ENCODE data around the gene DNAJB6.

DNAJB6 gene

GRCh38 chr7:157409753-157410727 lies 73.2 kb downstream of the DNAJB6 start:
- Histone ChIP-seq H3K4me1 (ENCODE audit: insufficient read depth, low read length) (peaks cover 15% of the 10 kb centered on the region), H3K9me3 (ENCODE audit: control insufficient read depth, insufficient read depth, low read length) (no peaks in the 10 kb centered on the region), H3K36me3 (ENCODE audit: insufficient read depth, low read length) (peaks cover 4% of the 10 kb centered on the region; the same call in 1 of the 2 replicates), H3K9ac (ENCODE audit: low read depth, low read length) (no peak overlapping the region)

GRCh38 chr7:157410831-157411556 lies 74.2 kb downstream of the DNAJB6 start:
- Histone ChIP-seq H3K36me3 (ENCODE audit: insufficient read depth, low read length) (peaks cover 13% of the 10 kb centered on the region; the same call in 1 of the 2 replicates), H3K4me1 (ENCODE audit: insufficient read depth, low read length) (peaks cover 15% of the 10 kb centered on the region), H3K9me3 (ENCODE audit: control insufficient read depth, insufficient read depth, low read length) (no peaks in the 10 kb centered on the region), H3K9ac (ENCODE audit: low read depth, low read length) (no peak overlapping the region)

GRCh38 chr7:157411580-157411979 lies 74.8 kb downstream of the DNAJB6 start:
- H3K9me3 ChIP-seq (ENCODE audit: control insufficient read depth, insufficient read depth, low read length) = no peaks in the 10 kb centered on the region
- H3K36me3 ChIP-seq (ENCODE audit: insufficient read depth, low read length) = peaks cover 18% of the 10 kb centered on the region; the same call in 1 of the 2 replicates
- H3K9ac ChIP-seq (ENCODE audit: low read depth, low read length) = no peak overlapping the region
- peaks cover 15% of the 10 kb centered on the region for H3K4me1 ChIP-seq (ENCODE audit: insufficient read depth, low read length)

GRCh38 chr7:157412021-157412443 lies 75.2 kb downstream of the DNAJB6 start:
- H3K36me3 ChIP-seq (ENCODE audit: insufficient read depth, low read length) = peaks cover 18% of the 10 kb centered on the region; the same call in 1 of the 2 replicates
- no peak overlapping the region for H3K9ac ChIP-seq (ENCODE audit: low read depth, low read length)

GRCh38 chr7:157412491-157413180 lies 75.8 kb downstream of the DNAJB6 start:
- no peak overlapping the region for H3K9ac ChIP-seq (ENCODE audit: low read depth, low read length)
- H3K36me3 ChIP-seq (ENCODE audit: insufficient read depth, low read length) = peaks cover 21% of the 10 kb centered on the region; the same call in 1 of the 2 replicates
- H3K9me3 ChIP-seq (ENCODE audit: control insufficient read depth, insufficient read depth, low read length) = no peaks in the 10 kb centered on the region
- H3K4me1 ChIP-seq (ENCODE audit: insufficient read depth, low read length) = peaks cover 15% of the 10 kb centered on the region

More at GRCh38 chr7:157412021-157412443, 75.2 kb downstream of the DNAJB6 start:
- Histone ChIP-seq H3K9me3 (ENCODE audit: control insufficient read depth, insufficient read depth, low read length) (no peaks in the 10 kb centered on the region), H3K4me1 (ENCODE audit: insufficient read depth, low read length) (peaks cover 15% of the 10 kb centered on the region)

GRCh38 chr7:157413881-157414701 lies 77.3 kb downstream of the DNAJB6 start:
- H3K4me1 ChIP-seq (ENCODE audit: insufficient read depth, low read length) = peaks cover 15% of the 10 kb centered on the region
- no peak overlapping the region for H3K9ac ChIP-seq (ENCODE audit: low read depth, low read length)
- no peaks in the 10 kb centered on the region for H3K9me3 ChIP-seq (ENCODE audit: control insufficient read depth, insufficient read depth, low read length)
- peaks cover 21% of the 10 kb centered on the region; the same call in 1 of the 2 replicates for H3K36me3 ChIP-seq (ENCODE audit: insufficient read depth, low read length)

- H3K9ac ChIP-seq (ENCODE audit: low read depth, low read length) = no peak overlapping the region
- H3K36me3 ChIP-seq (ENCODE audit: insufficient read depth, low read length) = peaks cover 21% of the 10 kb centered on the region
- no peaks in the 10 kb centered on the region for H3K9me3 ChIP-seq (ENCODE audit: control insufficient read depth, insufficient read depth, low read length)
- H3K4me1 ChIP-seq (ENCODE audit: insufficient read depth, low read length) = peaks cover 15% of the 10 kb centered on the region
These were observed 77.9 kb downstream of the DNAJB6 start for GRCh38 chr7:157414702-157415096.

- peaks cover 15% of the 10 kb centered on the region for H3K4me1 ChIP-seq (ENCODE audit: insufficient read depth, low read length)
- H3K9ac ChIP-seq (ENCODE audit: low read depth, low read length) = no peak overlapping the region
- H3K36me3 ChIP-seq (ENCODE audit: insufficient read depth, low read length) = peaks cover 21% of the 10 kb centered on the region
- H3K9me3 ChIP-seq (ENCODE audit: control insufficient read depth, insufficient read depth, low read length) = no peaks in the 10 kb centered on the region
These were observed 78.7 kb downstream of the DNAJB6 start for GRCh38 chr7:157415486-157415885.

- Histone ChIP-seq H3K36me3 (ENCODE audit: insufficient read depth, low read length) (peaks cover 21% of the 10 kb centered on the region), H3K9me3 (ENCODE audit: control insufficient read depth, insufficient read depth, low read length) (no peaks in the 10 kb centered on the region), H3K4me1 (ENCODE audit: insufficient read depth, low read length) (peaks cover 15% of the 10 kb centered on the region), H3K9ac (ENCODE audit: low read depth, low read length) (no peak overlapping the region)
These were observed 79.2 kb downstream of the DNAJB6 start for GRCh38 chr7:157416011-157416410.

- no peak overlapping the region for H3K9ac ChIP-seq (ENCODE audit: low read depth, low read length)
- peaks cover 16% of the 10 kb centered on the region for H3K36me3 ChIP-seq (ENCODE audit: insufficient read depth, low read length)
- H3K4me1 ChIP-seq (ENCODE audit: insufficient read depth, low read length) = no peaks in the 10 kb centered on the region
- no peaks in the 10 kb centered on the region for H3K9me3 ChIP-seq (ENCODE audit: control insufficient read depth, insufficient read depth, low read length)
These were observed 81.6 kb downstream of the DNAJB6 start for GRCh38 chr7:157418204-157419034.

- H3K4me1 ChIP-seq (ENCODE audit: insufficient read depth, low read length) = no peaks in the 10 kb centered on the region
- H3K36me3 ChIP-seq (ENCODE audit: insufficient read depth, low read length) = peaks cover 16% of the 10 kb centered on the region
- no peaks in the 10 kb centered on the region for H3K9me3 ChIP-seq (ENCODE audit: control insufficient read depth, insufficient read depth, low read length)
- H3K9ac ChIP-seq (ENCODE audit: low read depth, low read length) = no peak overlapping the region
These were observed 82.2 kb downstream of the DNAJB6 start for GRCh38 chr7:157419035-157419293.

- Histone ChIP-seq H3K9me3 (ENCODE audit: control insufficient read depth, insufficient read depth, low read length) (no peaks in the 10 kb centered on the region), H3K4me1 (ENCODE audit: insufficient read depth, low read length) (no peaks in the 10 kb centered on the region), H3K9ac (ENCODE audit: low read depth, low read length) (no peak overlapping the region), H3K36me3 (ENCODE audit: insufficient read depth, low read length) (peaks cover 2% of the 10 kb centered on the region)
These were observed 85.5 kb downstream of the DNAJB6 start for GRCh38 chr7:157422279-157422678.

GRCh38 chr7:157423348-157423747 lies 86.5 kb downstream of the DNAJB6 start:
- H3K4me1 ChIP-seq (ENCODE audit: insufficient read depth, low read length) = no peaks in the 10 kb centered on the region
- no peaks in the 10 kb centered on the region for H3K9me3 ChIP-seq (ENCODE audit: control insufficient read depth, insufficient read depth, low read length)
- H3K9ac ChIP-seq (ENCODE audit: low read depth, low read length) = no peak overlapping the region
- H3K36me3 ChIP-seq (ENCODE audit: insufficient read depth, low read length) = no peaks in the 10 kb centered on the region; the same call in none of the 2 replicates

Measured in ES-I3 (cell line).